D341Med (cell line): ENCODE data around the gene ADIPOR2.

Experiments
- DNase-seq: peaks from one replicate; pipeline ENCODE4 v3.0.0; 2012; ENCODE audit warnings: low spot score

Gene ADIPOR2

DNA sequence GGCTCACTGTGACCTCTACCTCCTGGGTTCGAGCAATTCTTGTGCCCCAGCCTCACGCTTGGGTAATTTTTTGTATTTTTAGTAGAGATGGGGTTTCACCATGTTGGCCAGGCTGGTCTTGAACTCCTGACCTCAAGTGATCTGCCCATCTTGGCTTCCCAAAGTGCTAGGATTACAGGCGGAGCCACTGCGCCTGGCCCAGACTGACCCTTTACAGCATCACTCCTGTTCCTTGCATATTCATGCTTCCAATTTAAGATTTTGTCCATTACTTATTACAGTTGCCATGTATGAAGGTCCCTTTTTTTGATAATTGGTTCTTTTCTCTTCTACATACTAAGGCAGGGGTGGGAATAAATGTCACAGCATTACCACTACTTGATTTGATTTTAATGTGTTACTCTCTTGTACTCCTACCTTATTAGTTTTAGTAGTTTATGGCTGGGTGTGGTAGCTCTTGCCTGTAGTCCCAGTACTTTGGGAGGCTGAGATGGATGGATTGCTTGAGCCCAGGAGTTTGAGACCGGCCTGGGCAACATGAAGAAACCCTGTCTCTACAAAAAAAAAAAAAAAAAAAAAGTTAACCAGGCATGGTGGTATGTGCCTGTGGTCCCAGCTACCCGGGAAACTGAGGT, 46.9 kb downstream of the ADIPOR2 start:
- DNase-seq = no peak

GRCh38 chr12:1738446-1738845, 47.6 kb downstream of the ADIPOR2 start:
- no peak for DNase-seq

GRCh38 chr12:1739368-1739767, 48.5 kb downstream of the ADIPOR2 start:
- no peak for DNase-seq

DNA sequence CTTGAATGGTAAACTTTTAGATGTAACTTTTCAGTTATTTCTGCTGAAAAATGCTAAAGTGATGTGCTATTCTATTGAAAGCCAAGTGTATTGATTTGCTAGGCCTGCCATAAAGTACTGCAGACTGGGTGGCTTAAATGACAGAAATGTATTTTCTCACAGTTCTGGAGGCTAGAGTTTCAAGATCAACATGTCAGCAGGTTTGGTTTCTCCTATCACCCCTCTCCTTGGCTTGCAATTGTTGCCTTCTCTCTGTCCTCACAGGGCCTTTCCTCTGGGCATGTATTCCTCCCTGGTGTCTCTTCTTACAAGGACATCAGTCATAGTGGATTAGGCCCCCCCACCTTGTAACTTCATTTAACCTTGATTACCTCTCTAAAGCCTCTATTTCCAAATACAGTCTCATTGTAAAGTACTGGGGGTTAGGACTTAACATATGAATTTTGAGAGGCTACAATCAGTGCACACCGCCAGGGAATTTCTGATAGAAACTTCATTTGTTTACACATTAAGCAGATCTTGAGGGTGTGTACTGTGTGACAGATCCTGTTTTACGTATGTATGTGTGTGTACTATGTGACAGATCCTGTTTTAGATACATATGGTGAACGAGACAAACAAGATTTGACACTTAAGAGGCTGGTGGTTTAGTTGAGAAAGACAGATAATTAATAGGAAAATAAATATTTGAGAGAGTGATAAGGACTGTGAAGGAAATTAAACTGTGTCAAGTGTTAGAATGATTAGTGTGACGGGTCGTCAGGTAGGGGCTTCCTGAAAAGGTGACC, 49.5 kb downstream of the ADIPOR2 start:
- no peak for DNase-seq

- DNase-seq = no peak
Measured at GRCh38 chr12:1741154-1741949, 50.5 kb downstream of the ADIPOR2 start.

DNA sequence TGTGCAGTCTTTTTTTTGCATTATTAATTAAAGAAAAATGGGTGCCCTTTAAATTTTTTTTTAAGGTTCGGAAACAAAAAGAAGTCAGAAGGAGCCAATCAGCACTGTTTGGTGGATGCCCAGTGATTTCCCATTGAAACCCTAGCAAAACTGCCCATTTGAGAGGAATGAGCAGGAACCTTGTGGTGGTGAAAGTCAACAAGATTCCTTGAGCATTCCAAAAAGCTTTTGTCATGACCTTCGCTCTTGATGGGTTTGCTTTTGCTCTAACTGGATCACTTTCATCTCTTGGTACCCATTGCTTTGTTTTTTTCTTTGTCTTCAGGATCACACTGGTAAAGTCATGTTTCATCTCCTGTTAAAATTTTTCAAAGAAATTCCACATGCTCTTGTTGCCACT, 54.1 kb downstream of the ADIPOR2 start:
- no peak for DNase-seq

- no peak for DNase-seq
Measured at GRCh38 chr12:1747609-1748008, 56.7 kb downstream of the ADIPOR2 start.

- no peak for DNase-seq
Measured at GRCh38 chr12:1749019-1749418, 58.1 kb downstream of the ADIPOR2 start.

- DNase-seq = no peak
Measured at GRCh38 chr12:1750300-1750699, 59.4 kb downstream of the ADIPOR2 start.

DNA sequence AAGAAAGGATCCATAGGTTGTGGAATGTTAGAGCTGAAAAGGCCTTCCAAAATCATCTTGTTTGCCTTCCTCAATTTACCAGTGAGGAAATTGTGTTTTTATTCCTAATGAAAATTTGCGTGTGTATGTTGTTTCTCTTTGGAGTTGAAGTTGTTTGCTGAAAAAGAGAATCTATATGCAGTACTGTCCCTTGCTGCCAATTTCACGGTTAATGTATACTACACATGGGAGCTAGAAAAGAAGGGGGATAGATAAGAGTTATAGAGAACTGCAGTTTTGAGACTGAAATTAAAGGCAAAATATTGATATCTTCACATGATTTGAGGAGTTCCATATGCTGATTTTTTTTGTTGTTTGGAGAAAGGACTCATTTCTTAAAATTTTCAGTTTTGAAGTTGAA, 67.5 kb downstream of the ADIPOR2 start:
- no peak for DNase-seq

- DNase-seq = no peak
Measured at GRCh38 chr12:1758887-1759286, 68.0 kb downstream of the ADIPOR2 start.

DNA sequence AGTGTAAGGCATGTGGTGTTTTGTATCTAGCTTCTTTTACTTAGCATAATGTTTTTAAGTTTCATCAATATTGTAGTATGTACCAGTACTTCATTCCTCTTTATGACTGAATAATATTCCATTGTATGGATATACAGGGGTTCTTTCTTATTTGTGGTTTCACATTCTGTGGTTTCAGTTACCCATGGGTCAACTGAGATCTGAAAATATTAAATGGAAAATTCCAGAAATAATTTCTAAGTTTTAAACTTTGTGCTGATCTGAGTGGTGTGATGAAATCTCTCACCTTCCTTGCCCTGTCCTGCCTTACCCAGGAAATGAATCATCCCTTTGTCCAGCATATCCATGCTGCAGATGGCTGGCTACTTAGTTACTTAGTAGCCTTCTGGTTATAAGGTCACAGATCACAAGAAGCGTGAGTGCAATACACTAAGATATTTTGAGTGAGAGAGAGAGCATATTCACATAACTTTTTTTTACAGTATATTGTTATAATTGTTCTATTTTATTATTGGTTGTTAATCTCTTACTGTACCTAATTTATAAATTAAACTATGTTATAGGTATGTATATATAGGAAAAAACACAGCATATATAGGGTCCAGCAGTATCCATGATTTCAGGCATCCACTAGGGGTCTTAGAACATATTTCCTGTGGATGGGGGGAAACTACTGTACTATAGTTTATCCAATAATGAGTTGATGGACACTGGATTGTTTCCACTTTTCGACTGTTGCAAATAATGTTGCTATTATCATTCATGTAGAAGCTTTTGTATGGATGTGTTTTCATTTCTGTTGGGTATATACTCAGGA, 69.9 kb downstream of the ADIPOR2 start:
- DNase-seq = no peak

DNA sequence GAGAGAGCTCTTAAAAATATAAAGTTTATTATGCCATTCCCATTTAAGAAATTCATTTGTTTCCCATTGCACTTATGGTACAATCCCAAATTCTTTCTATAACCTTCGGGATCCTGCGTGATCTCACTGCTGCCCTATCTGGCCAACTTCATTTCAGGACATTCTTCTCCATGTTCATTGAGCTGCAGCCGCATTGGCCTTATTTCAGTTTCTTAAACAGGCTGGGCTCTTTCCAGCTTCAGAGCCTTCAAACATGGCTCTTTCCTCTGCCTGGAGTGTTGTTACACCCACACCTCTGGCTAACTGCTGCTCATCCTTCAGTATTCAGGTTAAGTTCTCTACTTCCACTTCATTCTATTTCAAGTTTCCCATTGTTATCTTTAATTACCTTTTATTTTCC, 71.0 kb downstream of the ADIPOR2 start:
- no peak for DNase-seq

DNA sequence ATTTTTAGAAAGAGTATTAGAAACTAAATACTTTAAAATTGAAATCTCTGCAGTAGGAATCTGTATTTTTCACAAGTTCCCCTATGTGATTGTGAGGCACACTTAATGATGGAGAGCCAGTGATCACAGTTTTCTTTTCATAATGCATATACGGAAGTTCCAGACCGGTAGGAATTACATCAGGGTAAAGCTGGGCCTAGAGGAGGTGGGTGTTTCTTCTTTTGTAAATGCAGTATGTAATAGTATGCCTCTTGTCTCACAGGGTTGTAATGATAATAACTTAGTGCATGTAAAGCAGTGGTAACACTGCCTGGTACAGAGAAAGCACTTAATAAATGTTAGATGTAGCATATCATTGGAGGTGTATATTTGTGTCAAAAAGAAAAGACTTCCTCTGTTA, 72.3 kb downstream of the ADIPOR2 start:
- DNase-seq = no peak

GRCh38 chr12:1766110-1766509, 75.2 kb downstream of the ADIPOR2 start:
- no peak for DNase-seq

DNA sequence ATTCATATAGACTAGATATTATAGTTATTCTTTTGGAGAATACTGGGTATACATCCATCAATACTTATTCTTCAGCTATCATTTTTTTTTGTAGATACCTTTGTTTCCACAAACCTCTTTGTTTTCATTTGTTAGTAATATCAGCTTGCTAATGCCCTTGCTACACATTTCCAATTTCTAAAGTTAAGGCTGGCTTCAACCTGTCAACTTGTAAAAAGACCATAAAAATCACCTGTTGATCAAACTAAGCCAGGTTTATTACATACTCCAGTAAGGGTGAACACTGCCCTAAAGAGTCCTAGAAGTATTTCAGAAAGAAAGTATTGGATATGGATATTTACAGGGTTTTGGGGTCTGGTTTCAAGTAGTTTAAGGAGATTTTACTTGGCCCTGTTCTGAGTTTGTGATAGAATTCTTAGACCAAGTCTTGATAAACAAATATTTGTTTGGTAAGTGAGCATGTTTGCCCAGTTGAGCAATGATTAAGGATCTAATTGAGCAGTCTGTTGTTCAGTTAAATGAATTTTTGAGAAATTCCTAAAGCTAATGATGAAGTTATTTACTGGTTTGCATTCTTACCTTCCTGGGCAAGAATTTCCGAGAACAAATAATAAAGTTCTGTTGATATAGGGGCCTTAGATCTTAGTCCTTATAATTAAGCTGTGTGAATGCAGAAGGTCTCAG, 76.7 kb downstream of the ADIPOR2 start:
- no peak for DNase-seq

GRCh38 chr12:1768615-1769014, 77.7 kb downstream of the ADIPOR2 start:
- DNase-seq = no peak

GRCh38 chr12:1769809-1770494, 79.1 kb downstream of the ADIPOR2 start:
- no peak for DNase-seq

DNA sequence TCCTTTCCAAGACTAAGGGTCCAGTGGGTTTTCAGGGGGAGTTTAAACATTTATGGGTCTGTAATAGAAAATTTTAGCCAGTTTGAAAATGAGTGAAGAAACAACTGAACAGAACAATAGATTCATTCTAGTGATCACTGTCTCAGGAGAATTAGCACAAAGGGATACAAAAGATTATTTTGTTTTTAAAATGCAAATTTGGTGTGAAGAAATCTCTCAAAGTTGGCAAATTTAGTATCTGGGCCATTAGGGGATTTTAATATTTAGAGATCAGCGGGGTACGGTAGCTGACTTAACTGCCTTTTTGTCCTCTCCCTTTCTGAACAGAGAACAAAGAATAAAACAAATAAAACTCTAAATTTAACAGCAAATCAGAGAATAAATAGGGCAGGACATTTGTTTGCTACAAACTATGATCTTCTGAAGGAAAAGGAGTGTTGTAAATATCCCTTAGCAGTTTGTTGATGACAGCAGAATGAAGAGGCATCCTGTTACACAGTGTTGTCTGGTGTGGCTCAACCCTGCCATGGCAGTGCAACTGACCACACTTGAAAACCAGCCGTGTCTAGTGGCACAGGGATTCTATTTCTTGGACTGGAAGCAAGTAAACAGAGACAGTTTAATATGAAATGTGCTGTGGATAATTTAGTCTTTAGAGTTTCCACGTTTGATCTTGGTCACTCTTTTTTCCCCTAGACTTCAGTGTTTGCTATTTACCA, 83.2 kb downstream of the ADIPOR2 start:
- no peak for DNase-seq
